Spinal cord (tissue), 4 donors: Measurements from ENCODE around the gene ZNF101. TPM values are rescaled to one million over a fixed set of nuclear protein-coding genes. Genes with fewer than 3 reads are reported as not detected.

ENCODE experiments used
- polyA plus RNA-seq, 2 donors: library from polyadenylated mRNA; unstranded; fragments of 120-200 nt; gene quantifications; one replicate each; pipeline ENCODE4 v1.2.1, GENCODE V29; 2013; ENCODE audit not compliant: insufficient read length in 2 of 2
- small RNA-seq: library from RNA; depleted of rRNA; stranded (forward); fragments of <200 nt; gene quantifications from one replicate; pipeline ENCODE3, GENCODE V24; 2014; ENCODE audit warnings: low replicate concordance
- total RNA-seq, 2 donors: library from RNA; depleted of rRNA in 1 of 2; stranded (reverse); fragments of 120-200 nt in 1 of 2; fragments of >200 nt in 1 of 2; gene quantifications; one replicate each; pipeline versions ENCODE4 v1.2.3 to v1.2.4, GENCODE V29; 2013 to 2014

Gene ZNF101
- total and polyA plus RNA-seq, 4 donors = 9.7 to 19.1 (median 11.6) TPM

Small RNA genes lying within 50 kb of the gene (small RNA-seq; reads per million reads assigned to genes)
- gene AC011458.2 = not detected

Other genes starting within 250 kb of the ZNF101 start
- 1 to 10 TPM in 1 of 2 donors, under 1 TPM in 1; 0.61 to 1.4 TPM for gene TSSK6, start 153.3 kb upstream of the ZNF101 start, total RNA-seq
- gene TSSK6, start 153.3 kb upstream of the ZNF101 start, polyA plus RNA-seq = 1 to 10 TPM; 2.0 to 2.2 TPM
- gene NDUFA13, start 152.6 kb upstream of the ZNF101 start, total RNA-seq = 100 to 1,000 TPM; 103 to 393 TPM
- 100 to 1,000 TPM; 334 to 355 TPM for gene NDUFA13, start 152.6 kb upstream of the ZNF101 start, polyA plus RNA-seq
- gene YJEFN3, start 139.9 kb upstream of the ZNF101 start, total RNA-seq = 1 to 10 TPM; 4.4 to 9.2 TPM
- gene YJEFN3, start 139.9 kb upstream of the ZNF101 start, polyA plus RNA-seq = 10 to 100 TPM; 20.9 to 30.6 TPM
- under 1 TPM; 0.33 to 0.59 TPM for gene CILP2, start 130.6 kb upstream of the ZNF101 start, total RNA-seq
- 1 to 10 TPM in 1 of 2 donors, under 1 TPM in 1; 0.98 to 1.0 TPM for gene CILP2, start 130.6 kb upstream of the ZNF101 start, polyA plus RNA-seq
- 1 to 10 TPM; 4.3 to 7.2 TPM for gene PBX4, start 50.2 kb upstream of the ZNF101 start, total RNA-seq
- 10 to 100 TPM in 1 of 2 donors, 1 to 10 TPM in 1; 9.7 to 13.6 TPM for gene PBX4, start 50.2 kb upstream of the ZNF101 start, polyA plus RNA-seq
- 10 to 100 TPM in 1 of 2 donors, 1 to 10 TPM in 1; 5.3 to 19.8 TPM for gene LPAR2, start 40.6 kb upstream of the ZNF101 start, total RNA-seq
- 10 to 100 TPM; 67.1 to 80.0 TPM for gene LPAR2, start 40.6 kb upstream of the ZNF101 start, polyA plus RNA-seq
- 10 to 100 TPM in 1 of 2 donors, 1 to 10 TPM in 1; 5.2 to 10.8 TPM for gene GMIP, start 25.2 kb upstream of the ZNF101 start, total RNA-seq
- 10 to 100 TPM; 16.3 to 20.8 TPM for gene GMIP, start 25.2 kb upstream of the ZNF101 start, polyA plus RNA-seq
- 10 to 100 TPM; 21.3 to 34.3 TPM for gene ATP13A1, start 5.2 kb upstream of the ZNF101 start, total RNA-seq
- gene ATP13A1, start 5.2 kb upstream of the ZNF101 start, polyA plus RNA-seq = 10 to 100 TPM; 67.3 to 82.2 TPM
- 10 to 100 TPM; 18.0 to 24.2 TPM for gene ZNF14, start 64.3 kb downstream of the ZNF101 start, total RNA-seq
- 10 to 100 TPM in 1 of 2 donors, 1 to 10 TPM in 1; 9.9 to 11.8 TPM for gene ZNF14, start 64.3 kb downstream of the ZNF101 start, polyA plus RNA-seq
- 10 to 100 TPM; 32.9 to 46.0 TPM for gene ZNF506, start 152.9 kb downstream of the ZNF101 start, total RNA-seq
- gene ZNF506, start 152.9 kb downstream of the ZNF101 start, polyA plus RNA-seq = 10 to 100 TPM; 26.9 to 27.3 TPM
- gene ZNF253, start 197.0 kb downstream of the ZNF101 start, total RNA-seq = 10 to 100 TPM; 20.8 to 27.2 TPM
- gene ZNF253, start 197.0 kb downstream of the ZNF101 start, polyA plus RNA-seq = 10 to 100 TPM; 22.3 to 22.8 TPM
- gene ZNF93, start 232.1 kb downstream of the ZNF101 start, total RNA-seq = 10 to 100 TPM; 11.4 to 14.3 TPM
- 10 to 100 TPM; 10.5 to 10.9 TPM for gene ZNF93, start 232.1 kb downstream of the ZNF101 start, polyA plus RNA-seq